Fibroblast of lung (primary cell): ENCODE data around the gene ROBO1.

Source experiments
- EZH2 ChIP-seq: IDR thresholded peaks from 2 replicates; pipeline ENCODE4 v1.5.1; 2012; ENCODE audit warnings: low read length, control low read depth, mild to moderate bottlenecking; ENCODE audit errors: missing control alignments
- TF ChIP-seq, protein P1 (sequence below), 2 donors: IDR thresholded peaks in 1 of 2; conservative IDR thresholded peaks in 1 of 2; 1 replicate in 1 of 2; 2 replicates in 1 of 2; pipeline ENCODE4 v1.5.1; 2011 to 2012; ENCODE audit warnings: low read length in 2 of 2, control low read depth in 1 of 2, inconsistent platforms in 1 of 2, low read depth in 1 of 2, mild to moderate bottlenecking in 1 of 2

DNA sequence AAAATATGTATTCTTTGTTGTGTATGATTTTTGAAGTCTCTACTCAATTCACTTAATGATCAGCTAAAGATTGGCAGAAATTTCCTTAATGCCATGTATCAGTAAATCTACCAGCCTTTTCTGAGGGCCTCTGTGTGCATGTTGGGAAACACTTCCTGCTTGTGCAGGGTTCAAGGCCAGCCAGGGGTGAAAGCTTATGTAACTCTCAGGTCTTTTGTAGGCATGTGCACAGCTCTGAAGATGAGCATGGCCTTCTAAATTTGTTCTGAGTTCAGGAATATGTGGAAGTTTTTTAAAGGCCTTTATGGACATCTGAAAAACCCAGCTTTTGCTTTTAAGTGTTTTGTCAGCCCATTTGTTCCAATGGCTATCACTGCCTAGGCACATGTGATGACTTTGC lies 82.7 kb downstream of the ROBO1 start:
- TF ChIP-seq EZH2 = no peak
- TF ChIP-seq, protein P1, sequence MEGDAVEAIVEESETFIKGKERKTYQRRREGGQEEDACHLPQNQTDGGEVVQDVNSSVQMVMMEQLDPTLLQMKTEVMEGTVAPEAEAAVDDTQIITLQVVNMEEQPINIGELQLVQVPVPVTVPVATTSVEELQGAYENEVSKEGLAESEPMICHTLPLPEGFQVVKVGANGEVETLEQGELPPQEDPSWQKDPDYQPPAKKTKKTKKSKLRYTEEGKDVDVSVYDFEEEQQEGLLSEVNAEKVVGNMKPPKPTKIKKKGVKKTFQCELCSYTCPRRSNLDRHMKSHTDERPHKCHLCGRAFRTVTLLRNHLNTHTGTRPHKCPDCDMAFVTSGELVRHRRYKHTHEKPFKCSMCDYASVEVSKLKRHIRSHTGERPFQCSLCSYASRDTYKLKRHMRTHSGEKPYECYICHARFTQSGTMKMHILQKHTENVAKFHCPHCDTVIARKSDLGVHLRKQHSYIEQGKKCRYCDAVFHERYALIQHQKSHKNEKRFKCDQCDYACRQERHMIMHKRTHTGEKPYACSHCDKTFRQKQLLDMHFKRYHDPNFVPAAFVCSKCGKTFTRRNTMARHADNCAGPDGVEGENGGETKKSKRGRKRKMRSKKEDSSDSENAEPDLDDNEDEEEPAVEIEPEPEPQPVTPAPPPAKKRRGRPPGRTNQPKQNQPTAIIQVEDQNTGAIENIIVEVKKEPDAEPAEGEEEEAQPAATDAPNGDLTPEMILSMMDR (conservative IDR thresholded peaks at IDR 0.05 in 1 of 2, IDR thresholded peaks at IDR 0.05 in 1 of 2; ENCODE audit: low read depth in 1 of 2, low read length in 2 of 2) = no peak
